K562 (cell line): ENCODE data around the gene TPSAB1.
"Not testable (repeated sequence)": the region's sequence is repeated elsewhere in the genome, so short reads cannot be mapped to it uniquely, and the experiment has no call there.

Experiments used
- BCOR ChIP-seq: fragments of 450-650 bp; IDR thresholded peaks from 2 replicates; pipeline ENCODE4 v1.6.1; 2016
- CTCF ChIP-seq, 3 experiments: IDR thresholded peaks in 2 of 3; conservative IDR thresholded peaks in 1 of 3; 2 replicates each; pipeline ENCODE4 v1.5.1; 2011 to 2012; ENCODE audit warnings: low read length in 3 of 3, mild to moderate bottlenecking in 3 of 3, control low read depth in 2 of 3, improper control_type of control experiment in 1 of 3, inconsistent platforms in 1 of 3, low read depth in 1 of 3, mixed read lengths in 1 of 3, moderate library complexity in 1 of 3; ENCODE audit not compliant: insufficient read depth in 2 of 3
- DMBX1 ChIP-seq: fragments of 250-450 bp; sonication (Bioruptor Pico); IDR thresholded peaks from 2 replicates; pipeline ENCODE4 v1.8.0; 2022; ENCODE audit warnings: inconsistent platforms, mild to moderate bottlenecking, moderate library complexity, borderline replicate concordance
- GATA2 ChIP-seq: sonication (generic); formaldehyde crosslinking; IDR thresholded peaks from 2 replicates; pipeline ENCODE4 v1.4.0; 2020; ENCODE audit warnings: mild to moderate bottlenecking, missing genetic modification reagents
- NR3C1 ChIP-seq: sonication (generic); formaldehyde crosslinking; IDR thresholded peaks from 2 replicates; pipeline ENCODE4 v1.8.1; 2022; ENCODE audit warnings: missing genetic modification reagents
- PHF20 ChIP-seq: fragments of 450-650 bp; IDR thresholded peaks from 2 replicates; pipeline ENCODE4 v1.6.1; 2018; ENCODE audit not compliant: partially characterized antibody
- POLR2A ChIP-seq: fragments of 450-650 bp; conservative IDR thresholded peaks from 2 replicates; pipeline ENCODE4 v1.6.1; 2016
- POLR2AphosphoS2 ChIP-seq: IDR thresholded peaks from 2 replicates; pipeline ENCODE4 v1.6.1; 2012; ENCODE audit warnings: low read length, improper control_type of control experiment
- SMAD3 ChIP-seq: fragments of 450-650 bp; formaldehyde crosslinking; conservative IDR thresholded peaks from 2 replicates; pipeline ENCODE4 v1.4.0; 2020; ENCODE audit warnings: mild to moderate bottlenecking
- USF2 ChIP-seq: sonication (generic); formaldehyde crosslinking; IDR thresholded peaks from 2 replicates; pipeline ENCODE4 v1.5.0; 2020; ENCODE audit warnings: missing genetic modification reagents
- ZBTB26 ChIP-seq: fragments of 450-650 bp; formaldehyde crosslinking; IDR thresholded peaks from 2 replicates; pipeline ENCODE4 v1.4.0; 2022; ENCODE audit warnings: missing genetic modification characterization
- ZBTB33 ChIP-seq: sonication (generic); formaldehyde crosslinking; IDR thresholded peaks from 2 replicates; pipeline ENCODE4 v1.8.1; 2023; ENCODE audit warnings: mild to moderate bottlenecking, missing genetic modification reagents
- ZBTB8A ChIP-seq: fragments of 450-650 bp; IDR thresholded peaks from 2 replicates; pipeline ENCODE4 v1.6.1; 2018; ENCODE audit warnings: mild to moderate bottlenecking, moderate library complexity; ENCODE audit not compliant: partially characterized antibody
- ZNF589 ChIP-seq: fragments of 200-800 bp; sonication (Bioruptor generic); IDR thresholded peaks from 2 replicates; pipeline ENCODE4 v1.6.1; 2016; ENCODE audit warnings: low read depth, missing genetic modification characterization, missing compliant biosample characterization

GRCh38 chr16:1229476-1229875 lies 11.0 kb upstream of the TPSAB1 start:
- not testable (repeated sequence) for TF ChIP-seq GATA2 (CRISPR knock-in tag); ZBTB8A; POLR2AphosphoS2; DMBX1 (CRISPR knock-in tag); CTCF (IDR thresholded peaks at IDR 0.05 in 2 of 3, conservative IDR thresholded peaks at IDR 0.05 in 1 of 3; ENCODE audit: insufficient read depth in 2 of 3, low read depth in 1 of 3, low read length in 3 of 3); SMAD3 (CRISPR knock-in tag); ZBTB33 (CRISPR knock-in tag); USF2 (CRISPR knock-in tag); NR3C1 (CRISPR knock-in tag); POLR2A; ZNF589; PHF20; ZBTB26 (CRISPR knock-in tag); BCOR
